IMR-90 (cell line): ENCODE measurements around the gene CERS4. TPM values are rescaled to one million over a fixed set of nuclear protein-coding genes. Genes with fewer than 3 reads are reported as not detected.

Source experiments
- ATAC-seq: fragments of 200-7000 bp; cut with Tn5 transposase; 2 replicates; pipeline ENCODE4 v1.9.1; 2020; ENCODE audit warnings: low read depth, mild to moderate bottlenecking, moderate library complexity
- BruUV-seq: library from RNA; stranded (reverse); fragments of 400-500 nt; replicated peaks from 2 replicates; lab custom pipeline; 2021; lab: Mats Ljungman, UMichigan
- CTCF ChIA-PET: fragments of 300-600 bp; formaldehyde crosslinking; extraction: SDS; loops from one replicate; lab custom pipeline; 2021; ENCODE audit warnings: antibody characterized with exemption; lab: Yijun Ruan, JAX
- POLR2A ChIA-PET: fragments of 300-600 bp; sonication (Branson Sonifier 250); formaldehyde crosslinking; loops from one replicate; lab custom pipeline; 2022; ENCODE audit warnings: antibody characterized with exemption; ENCODE audit not compliant: unreplicated experiment; lab: Charles Lee
- DNase-seq: peaks from one replicate; pipeline ENCODE4 v3.0.0; 2013
- H2AFZ ChIP-seq: replicated peaks from 2 replicates; pipeline ENCODE3; 2013; ENCODE audit warnings: low read length, mild to moderate bottlenecking; ENCODE audit not compliant: poor library complexity
- H2AK5ac ChIP-seq: 2 replicates; pipeline ENCODE4 v1.6.1; 2013; ENCODE audit warnings: low read depth, low read length, inconsistent platforms
- H2AK9ac ChIP-seq: replicated peaks from 2 replicates; pipeline ENCODE3; 2013; ENCODE audit warnings: mild to moderate bottlenecking, low read depth, low read length, moderate library complexity; ENCODE audit not compliant: poor library complexity
- H2BK120ac ChIP-seq: 2 replicates; pipeline ENCODE4 v1.6.1; 2013; ENCODE audit warnings: low read depth, low read length, inconsistent platforms
- H2BK15ac ChIP-seq: 3 replicates; pipeline ENCODE4 v1.6.1; 2013; ENCODE audit warnings: low read depth, low read length, inconsistent platforms
- H2BK20ac ChIP-seq: 2 replicates; pipeline ENCODE4 v1.6.1; 2013; ENCODE audit warnings: low read depth, mild to moderate bottlenecking, inconsistent platforms, low read length, moderate library complexity
- H2BK5ac ChIP-seq: 2 replicates; pipeline ENCODE4 v1.6.1; 2013; ENCODE audit warnings: mild to moderate bottlenecking, low read depth, low read length, inconsistent platforms; ENCODE audit not compliant: poor library complexity, severe bottlenecking
- H3K14ac ChIP-seq: replicated peaks from 2 replicates; pipeline ENCODE4 v1.6.1; 2013; ENCODE audit warnings: low read depth, low read length, inconsistent platforms
- H3K18ac ChIP-seq: 2 replicates; pipeline ENCODE4 v1.6.1; 2013; ENCODE audit warnings: low read depth, low read length, control low read depth
- H3K23ac ChIP-seq: 2 replicates; pipeline ENCODE4 v1.6.1; 2013; ENCODE audit warnings: low read depth, low read length, inconsistent platforms
- H3K27ac ChIP-seq: 2 replicates; pipeline ENCODE4 v1.5.1; 2013; ENCODE audit warnings: mild to moderate bottlenecking, control low read depth, low read length; ENCODE audit not compliant: insufficient read depth
- H3K27me3 ChIP-seq: 2 replicates; pipeline ENCODE4 v1.6.1; 2013; ENCODE audit warnings: low read length; ENCODE audit not compliant: control insufficient read depth, insufficient read depth
- H3K36me3 ChIP-seq: 2 replicates; pipeline ENCODE4 v1.6.1; 2013; ENCODE audit warnings: low read length, mixed read lengths; ENCODE audit not compliant: control insufficient read depth, insufficient read depth
- H3K4ac ChIP-seq: 2 replicates; pipeline ENCODE4 v1.6.1; 2013; ENCODE audit warnings: low read depth, low read length, inconsistent platforms
- H3K4me1 ChIP-seq: 2 replicates; pipeline ENCODE4 v1.6.1; 2013; ENCODE audit warnings: low read length, mixed read lengths; ENCODE audit not compliant: control insufficient read depth, insufficient read depth
- H3K4me2 ChIP-seq: 2 replicates; pipeline ENCODE4 v1.6.1; 2013; ENCODE audit warnings: low read depth, mild to moderate bottlenecking, control low read depth, low read length, moderate library complexity
- H3K4me3 ChIP-seq: 2 replicates; pipeline ENCODE4 v1.5.1; 2013; ENCODE audit warnings: low read depth, mild to moderate bottlenecking, control low read depth, low read length, moderate library complexity; ENCODE audit not compliant: insufficient read depth
- H3K56ac ChIP-seq: 2 replicates; pipeline ENCODE4 v1.6.1; 2013; ENCODE audit warnings: low read length, inconsistent platforms; ENCODE audit not compliant: insufficient read depth; ENCODE audit errors: extremely low read depth
- H3K79me1 ChIP-seq, 2 experiments: 2 replicates each; pipeline ENCODE4 v1.6.1; 2013; ENCODE audit warnings: low read length in 2 of 2, inconsistent platforms in 1 of 2, low read depth in 1 of 2
- H3K9ac ChIP-seq: 2 replicates; pipeline ENCODE4 v1.6.1; 2013; ENCODE audit warnings: low read depth, low read length, control low read depth
- H3K9me1 ChIP-seq: 2 replicates; pipeline ENCODE4 v1.6.1; 2013; ENCODE audit warnings: low read length, inconsistent platforms; ENCODE audit not compliant: insufficient read depth
- H3K9me3 ChIP-seq: 2 replicates; pipeline ENCODE4 v1.6.1; 2013; ENCODE audit warnings: low read length; ENCODE audit not compliant: control insufficient read depth, insufficient read depth
- H4K20me1 ChIP-seq: 2 replicates; pipeline ENCODE4 v1.6.1; 2013; ENCODE audit warnings: low read length, inconsistent platforms; ENCODE audit not compliant: insufficient read depth
- H4K5ac ChIP-seq: 2 replicates; pipeline ENCODE4 v1.6.1; 2013; ENCODE audit warnings: mild to moderate bottlenecking, low read depth, low read length, control low read depth
- H4K8ac ChIP-seq, 2 experiments: 2 replicates each; pipeline ENCODE4 v1.6.1; 2013; ENCODE audit warnings: low read depth in 2 of 2, low read length in 2 of 2, control low read depth in 1 of 2, inconsistent platforms in 1 of 2
- H4K91ac ChIP-seq: 2 replicates; pipeline ENCODE4 v1.6.1; 2013; ENCODE audit warnings: low read depth, low read length, inconsistent platforms; ENCODE audit not compliant: insufficient read depth
- BHLHE40 ChIP-seq: fragments of 150-350 bp; IDR thresholded peaks from 2 replicates; pipeline ENCODE4 v1.6.1; 2016; ENCODE audit warnings: mild to moderate bottlenecking, low read depth, low read length
- CEBPB ChIP-seq: IDR thresholded peaks from 2 replicates; pipeline ENCODE4 v1.6.1; 2012; ENCODE audit warnings: low read depth, low read length, improper control_type of control experiment
- CHD1 ChIP-seq: IDR thresholded peaks from 2 replicates; pipeline ENCODE4 v1.6.1; 2012; ENCODE audit warnings: low read depth, low read length, improper control_type of control experiment
- ELK1 ChIP-seq: fragments of 150-350 bp; IDR thresholded peaks from 2 replicates; pipeline ENCODE4 v1.6.1; 2016; ENCODE audit warnings: low read depth, mild to moderate bottlenecking, low read length, moderate library complexity, borderline replicate concordance
- MAFK ChIP-seq: IDR thresholded peaks from 2 replicates; pipeline ENCODE4 v1.6.1; 2012; ENCODE audit warnings: low read depth, low read length, improper control_type of control experiment
- MAZ ChIP-seq: IDR thresholded peaks from 2 replicates; pipeline ENCODE4 v1.6.1; 2012; ENCODE audit warnings: low read depth, mild to moderate bottlenecking, low read length, improper control_type of control experiment, moderate library complexity, borderline replicate concordance
- MXI1 ChIP-seq: IDR thresholded peaks from 2 replicates; pipeline ENCODE4 v1.6.1; 2012; ENCODE audit warnings: low read depth, mild to moderate bottlenecking, low read length, moderate library complexity, borderline replicate concordance
- NFE2L2 ChIP-seq: fragments of 150-350 bp; IDR thresholded peaks from 2 replicates; pipeline ENCODE4 v1.6.1; 2016; ENCODE audit warnings: low read depth, mild to moderate bottlenecking, low read length
- POLR2A ChIP-seq: IDR thresholded peaks from 2 replicates; pipeline ENCODE4 v1.6.1; 2012; ENCODE audit warnings: mild to moderate bottlenecking, low read depth, low read length
- RCOR1 ChIP-seq: IDR thresholded peaks from 2 replicates; pipeline ENCODE4 v1.6.1; 2012; ENCODE audit warnings: mild to moderate bottlenecking, low read length, improper control_type of control experiment; ENCODE audit not compliant: insufficient replicate concordance
- RFX5 ChIP-seq: IDR thresholded peaks from 2 replicates; pipeline ENCODE4 v1.8.0; 2012; ENCODE audit warnings: low read depth, mild to moderate bottlenecking, low read length, moderate library complexity
- SMC3 ChIP-seq: fragments of 150-350 bp; IDR thresholded peaks from 2 replicates; pipeline ENCODE4 v1.6.1; 2016; ENCODE audit warnings: low read depth, mild to moderate bottlenecking, antibody characterized with exemption, low read length, moderate library complexity
- WGBS, 2 experiments: methylation state at CpG; one replicate each; pipeline versions ENCODE4 v1.1.5 to v1.1.7; 2013; ENCODE audit warnings: missing lambda C conversion rate in 2 of 2; ENCODE audit not compliant: insufficient read length in 1 of 2; ENCODE audit errors: extremely low coverage in 2 of 2; 5-methylcytosine and 5-hydroxymethylcytosine counted together
- dilution Hi-C: fragments of 300-500 bp; cut with HindIII; formaldehyde crosslinking; loops from one replicate; pipeline ENCODE4 v1.14.3; 2018; ENCODE audit warnings: low sequenced_read_pairs; ENCODE audit not compliant: unreplicated experiment
- in situ Hi-C: fragments of 300-500 bp; cut with MboI; formaldehyde crosslinking; loops from 3 replicates; pipeline ENCODE4 v1.14.3; 2019; ENCODE audit warnings: low sequenced_read_pairs, inconsistent platforms, mixed read lengths
- intact Hi-C: fragments of 100-400 bp; cut with micrococcal nuclease; formaldehyde crosslinking; loops from 2 replicates; pipeline ENCODE4 v1.10.0; 2022
- polyA plus RNA-seq, 3 experiments: library from polyadenylated mRNA; depleted of rRNA; stranded (reverse); fragments of >200 nt; gene quantifications; 2 replicates each; pipeline ENCODE4 v1.2.3, GENCODE V29; 2012; ENCODE audit warnings: low replicate concordance in 1 of 3
- total RNA-seq: library from RNA; depleted of rRNA; stranded (reverse); fragments of >200 nt; gene quantifications from 2 replicates; pipeline ENCODE4 v1.2.3, GENCODE V29; 2012

CERS4 gene
- total and polyA plus RNA-seq, 2 of the 4 experiments (the other 2 are of a cell fraction) = 3.2 to 5.7 TPM

- H3K36me3 ChIP-seq = no peaks in the 10 kb centered on the region
- intact Hi-C loops (no loop called here), dilution Hi-C loops (no loop called here), in situ Hi-C loops (no loop called here)
- ATAC-seq (no peak), DNase-seq (no peak)
- CTCF ChIA-PET = no interaction called here
- no peak overlapping the region for H2BK120ac ChIP-seq
- POLR2A ChIA-PET = no interaction called here
- no peak overlapping the region for H4K91ac ChIP-seq
- no peak overlapping the region for H2BK15ac ChIP-seq
- no peak overlapping the region for H2BK20ac ChIP-seq
- peaks cover 2% of the 10 kb centered on the region; the same call in 1 of the 2 replicates for H3K4me1 ChIP-seq
- no peaks in the 10 kb centered on the region for H3K27me3 ChIP-seq
- no peak overlapping the region for H2BK5ac ChIP-seq
- H4K5ac ChIP-seq = no peak overlapping the region
- H2AK5ac ChIP-seq = no peak overlapping the region
- no peak for TF ChIP-seq ELK1
- TF ChIP-seq CHD1 = no peak
- no peak for TF ChIP-seq RFX5
- TF ChIP-seq MAFK = no peak
- TF ChIP-seq RCOR1 = no peak
- TF ChIP-seq NFE2L2 = no peak
- TF ChIP-seq SMC3 = no peak
- TF ChIP-seq POLR2A = no peak
- TF ChIP-seq CEBPB = no peak
- no peak for TF ChIP-seq BHLHE40
- TF ChIP-seq MXI1 = no peak
- no peak for TF ChIP-seq MAZ
- H3K23ac ChIP-seq = no peak overlapping the region
- no peak overlapping the region for H3K18ac ChIP-seq
- H3K9me3 ChIP-seq = peaks cover 8% of the 10 kb centered on the region
- H3K4me3 ChIP-seq = no peak overlapping the region
- H4K8ac ChIP-seq = no peak overlapping the region
- H3K14ac ChIP-seq = no peak overlapping the region
- H3K4ac ChIP-seq = no peak overlapping the region
- no peak overlapping the region for H3K4me2 ChIP-seq
- H3K56ac ChIP-seq = no peak overlapping the region
- H3K79me1 ChIP-seq = no peaks in the 10 kb centered on the region
- no peaks in the 10 kb centered on the region for H4K20me1 ChIP-seq
- no CpG with 5 or more reads among the region's 3 CpGs for WGBS, 2 experiments
- H3K27ac ChIP-seq = no peak overlapping the region
- H2AFZ ChIP-seq = no peak overlapping the region
- H3K9me1 ChIP-seq = no peaks in the 10 kb centered on the region
- no peak overlapping the region for H2AK9ac ChIP-seq
- no TSS peak for BruUV-seq
- no peak overlapping the region for H3K9ac ChIP-seq
Observed at GRCh38 chr19:8231073-8231604, 22.0 kb downstream of the CERS4 start.
